ENCODE data around the gene GCN1. TPM values are rescaled to one million over a fixed set of nuclear protein-coding genes. Genes with fewer than 3 reads are reported as not detected.
"Not testable (repeated sequence)": the region's sequence is repeated elsewhere in the genome, so short reads cannot be mapped to it uniquely, and the experiment has no call there.

GCN1 gene
- total and polyA plus RNA-seq, 4 donors, result 6.4 to 89.8 (median 48.6) TPM

DNA sequence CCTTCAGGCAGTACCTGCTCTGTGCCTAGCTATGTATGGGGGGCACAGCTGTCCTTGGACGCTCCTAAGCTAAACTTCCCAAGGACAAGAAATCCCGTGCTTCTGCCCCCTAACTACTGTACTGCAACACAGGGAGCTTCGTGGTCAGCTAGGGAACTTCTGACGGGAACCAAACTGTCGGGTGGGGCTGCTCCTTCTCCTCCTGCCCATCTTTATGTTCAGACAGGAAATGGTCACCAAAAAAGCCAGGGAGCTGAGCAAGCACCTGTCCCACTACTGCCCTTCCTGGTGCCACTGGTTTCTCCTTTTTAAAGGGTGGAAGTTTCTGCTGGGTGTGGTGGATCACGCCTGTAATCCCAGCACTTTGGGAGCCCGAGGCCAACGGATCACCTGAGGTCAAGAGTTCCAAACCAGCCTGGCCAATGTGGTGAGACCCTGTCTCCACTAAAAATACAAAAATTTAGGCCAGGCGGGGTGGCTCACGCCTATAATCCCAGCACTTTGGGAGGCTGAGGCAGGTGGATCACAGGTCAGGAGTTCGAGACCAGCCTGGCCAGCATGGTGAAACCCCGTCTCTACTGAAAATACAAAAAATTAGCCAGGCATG lies 44.4 kb upstream of the GCN1 start:
- WGBS, 2 donors, result 91 to 92% methylated on average over 12 of the region's 12 CpGs
- no peak overlapping the region for H3K4me3 ChIP-seq (ENCODE audit: low read length in 2 of 2)
- H3K4me1 ChIP-seq (ENCODE audit: control insufficient read depth in 1 of 2, insufficient read depth in 2 of 2, low read length in 2 of 2), result no peaks in the 10 kb centered on the region
- no peaks in the 10 kb centered on the region for H3K36me3 ChIP-seq (ENCODE audit: control insufficient read depth in 1 of 2, insufficient read depth in 2 of 2, low read length in 1 of 2)
- no peak for DNase-seq
- intact Hi-C loops (cut with DNase I), result no loop called here
- H3K27ac ChIP-seq (ENCODE audit: low read depth in 1 of 2, low read length in 2 of 2), result no peak overlapping the region
- H3K27me3 ChIP-seq (ENCODE audit: control insufficient read depth in 1 of 2, insufficient read depth in 2 of 2, low read length in 1 of 2), result no peaks in the 10 kb centered on the region
- H3K9me3 ChIP-seq (ENCODE audit: control insufficient read depth, low read length), result no peaks in the 10 kb centered on the region
- ATAC-seq (ENCODE audit: low FRiP score), result no peak

DNA sequence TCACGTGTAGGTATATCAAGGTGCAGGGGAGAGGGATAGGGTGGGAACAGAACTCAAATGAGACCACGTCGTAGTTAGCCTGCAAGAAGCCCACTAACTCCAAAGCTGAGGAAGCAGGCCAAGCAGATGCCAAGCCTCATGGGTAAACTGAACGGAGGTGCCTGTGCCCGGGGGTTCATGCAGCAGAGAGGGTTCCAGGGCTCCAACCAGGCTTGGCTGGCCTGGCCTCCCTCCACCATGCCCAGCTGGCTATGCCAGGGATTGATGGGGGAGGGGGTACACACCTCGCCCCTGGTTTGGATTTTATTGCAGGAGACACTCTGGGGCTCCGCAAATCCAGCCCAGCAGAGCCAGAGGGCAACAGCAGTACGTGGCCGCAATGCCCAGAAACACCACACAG lies 43.7 kb upstream of the GCN1 start:
- no peaks in the 10 kb centered on the region for H3K4me1 ChIP-seq (ENCODE audit: control insufficient read depth in 1 of 2, insufficient read depth in 2 of 2, low read length in 2 of 2)
- intact Hi-C loops (cut with DNase I), result no loop called here
- H3K36me3 ChIP-seq (ENCODE audit: control insufficient read depth in 1 of 2, insufficient read depth in 2 of 2, low read length in 1 of 2), result no peaks in the 10 kb centered on the region
- ATAC-seq (ENCODE audit: low FRiP score), result no peak
- H3K27ac ChIP-seq (ENCODE audit: low read depth in 1 of 2, low read length in 2 of 2), result no peak overlapping the region
- no peaks in the 10 kb centered on the region for H3K9me3 ChIP-seq (ENCODE audit: control insufficient read depth, low read length)
- no peak for DNase-seq
- no peaks in the 10 kb centered on the region for H3K27me3 ChIP-seq (ENCODE audit: control insufficient read depth in 1 of 2, insufficient read depth in 2 of 2, low read length in 1 of 2)
- WGBS, 2 donors, result 48% methylated on average over 9 of the region's 9 CpGs
- no peak overlapping the region for H3K4me3 ChIP-seq (ENCODE audit: low read length in 2 of 2)

DNA sequence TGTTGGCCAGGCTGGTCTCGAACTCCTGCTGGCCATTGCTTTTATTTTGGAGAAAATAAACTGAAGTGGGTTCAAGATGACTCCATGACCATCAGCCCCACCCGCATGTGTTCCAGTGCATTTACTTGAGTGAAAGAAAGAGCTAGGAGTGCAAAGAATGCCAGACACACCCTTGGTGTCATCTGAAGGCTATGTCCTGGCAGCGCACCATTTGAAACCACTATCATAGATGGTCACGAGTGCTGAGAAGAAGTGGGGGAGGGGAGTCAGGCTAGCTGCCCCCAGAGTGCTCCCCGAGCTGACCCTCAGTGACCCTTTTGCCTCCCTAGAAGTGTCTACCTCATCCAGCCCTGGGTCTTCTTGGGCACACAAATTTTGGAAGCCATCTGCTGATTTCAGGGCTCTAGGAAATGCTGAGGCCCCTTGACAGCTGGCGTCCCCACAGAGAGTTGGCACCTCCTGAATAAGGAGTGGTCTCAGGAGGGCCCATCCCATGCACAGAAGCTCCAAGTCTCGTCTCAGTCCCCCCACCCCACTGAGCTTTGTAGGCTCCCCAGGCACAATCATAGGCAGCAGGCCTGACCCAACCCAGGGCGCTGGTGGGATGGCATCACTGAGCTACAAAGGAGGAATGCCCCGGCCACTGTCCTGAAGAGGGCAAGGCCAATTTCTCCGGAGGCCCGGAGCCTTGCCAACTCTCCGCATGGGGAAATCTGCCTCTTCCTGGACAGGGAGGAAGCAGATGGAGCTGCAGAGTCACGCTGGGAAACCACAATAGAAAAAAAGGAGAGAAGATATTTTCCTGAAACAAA lies 43.1 kb upstream of the GCN1 start:
- DNase-seq, result peak; percentile 88 to 90

DNA sequence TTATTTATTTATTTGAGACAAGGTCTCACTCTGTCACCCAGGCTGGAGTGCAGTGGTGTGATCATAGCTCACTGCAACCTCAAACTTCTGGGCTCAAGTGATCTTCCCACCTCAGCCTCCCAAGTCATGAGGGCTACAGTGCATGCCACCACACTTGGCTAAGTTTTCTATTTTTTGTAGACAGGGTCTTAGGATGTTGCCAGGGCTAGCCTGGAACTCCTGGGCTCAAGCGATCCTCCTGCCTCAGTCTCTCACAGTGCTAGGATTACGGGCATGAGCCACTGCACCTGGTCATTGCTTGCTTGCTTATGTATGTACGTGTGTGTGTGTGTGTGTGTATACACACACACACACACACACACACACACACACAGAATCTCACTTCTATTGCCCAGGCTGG lies 42.3 kb upstream of the GCN1 start:
- H3K4me1 ChIP-seq (ENCODE audit: control insufficient read depth in 1 of 2, insufficient read depth in 2 of 2, low read length in 2 of 2); H3K4me3 ChIP-seq (ENCODE audit: low read length in 2 of 2); H3K9me3 ChIP-seq (ENCODE audit: control insufficient read depth, low read length); H3K36me3 ChIP-seq (ENCODE audit: control insufficient read depth in 1 of 2, insufficient read depth in 2 of 2, low read length in 1 of 2); ATAC-seq (ENCODE audit: low FRiP score); H3K27ac ChIP-seq (ENCODE audit: low read depth in 1 of 2, low read length in 2 of 2); H3K27me3 ChIP-seq (ENCODE audit: control insufficient read depth in 1 of 2, insufficient read depth in 2 of 2, low read length in 1 of 2); intact Hi-C loops (cut with DNase I); DNase-seq: not testable (repeated sequence)
- 91 to 95% methylated on average over 3 of the region's 3 CpGs for WGBS, 2 donors

More for the DNA sequence above, 43.1 kb upstream of the GCN1 start:
- ATAC-seq (ENCODE audit: low FRiP score), result peak; percentile 6
- Histone ChIP-seq H3K4me1 (ENCODE audit: control insufficient read depth in 1 of 2, insufficient read depth in 2 of 2, low read length in 2 of 2) (no peaks in the 10 kb centered on the region), H3K27me3 (ENCODE audit: control insufficient read depth in 1 of 2, insufficient read depth in 2 of 2, low read length in 1 of 2) (no peaks in the 10 kb centered on the region), H3K4me3 (ENCODE audit: low read length in 2 of 2) (no peak overlapping the region), H3K27ac (ENCODE audit: low read depth in 1 of 2, low read length in 2 of 2) (no peak overlapping the region), H3K9me3 (ENCODE audit: control insufficient read depth, low read length) (no peaks in the 10 kb centered on the region), H3K36me3 (ENCODE audit: control insufficient read depth in 1 of 2, insufficient read depth in 2 of 2, low read length in 1 of 2) (no peaks in the 10 kb centered on the region)
- intact Hi-C loops (cut with DNase I), result no loop called here
- 60 to 63% methylated on average over 13 of the region's 13 CpGs for WGBS, 2 donors

DNA sequence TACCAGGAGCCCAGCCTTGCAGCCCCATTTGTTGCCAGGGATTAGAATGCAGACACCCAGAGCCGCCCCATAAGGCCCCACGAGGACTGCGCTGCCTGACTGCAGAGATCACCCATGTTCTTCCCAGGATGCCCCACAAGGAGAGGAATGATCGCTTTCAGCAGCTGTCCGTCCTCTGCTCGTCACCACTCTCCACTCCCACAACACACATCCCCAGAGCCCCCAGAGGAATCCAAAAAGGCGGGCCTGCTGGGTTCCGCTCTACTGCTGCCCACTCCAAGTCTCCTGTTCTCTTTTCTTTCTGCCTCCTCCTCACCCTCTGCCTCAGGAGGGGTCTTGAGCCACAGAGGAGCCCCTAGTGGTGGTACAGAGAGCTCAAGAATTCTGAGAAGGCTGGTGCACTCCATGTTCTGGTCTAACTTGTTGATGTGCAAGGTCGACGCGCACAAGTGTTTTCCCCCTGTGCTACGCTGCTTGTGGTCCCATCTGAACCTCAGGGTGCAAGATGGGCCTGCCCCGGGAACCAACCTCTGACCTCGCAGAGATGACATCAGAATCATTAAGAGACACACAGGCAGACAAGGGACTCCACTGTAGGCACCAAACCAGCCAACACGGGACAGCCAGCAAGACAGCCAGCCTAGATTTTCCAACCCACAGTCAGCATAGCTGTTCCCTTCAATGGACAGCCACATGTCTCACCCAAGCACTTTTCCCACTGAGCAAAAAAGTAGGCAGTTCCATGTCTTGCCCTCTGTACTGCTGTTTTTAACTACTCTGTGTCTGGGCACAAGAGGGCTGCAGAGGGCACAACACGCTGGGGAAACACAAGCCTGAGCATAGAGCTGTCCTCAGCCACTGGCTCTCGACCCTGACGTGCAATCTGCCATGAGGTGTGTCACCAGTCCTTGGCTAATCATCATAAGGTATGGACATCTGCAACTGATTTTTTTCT lies 41.1 kb upstream of the GCN1 start:
- Histone ChIP-seq H3K36me3 (ENCODE audit: control insufficient read depth in 1 of 2, insufficient read depth in 2 of 2, low read length in 1 of 2) (no peaks in the 10 kb centered on the region), H3K27me3 (ENCODE audit: control insufficient read depth in 1 of 2, insufficient read depth in 2 of 2, low read length in 1 of 2) (no peaks in the 10 kb centered on the region), H3K4me1 (ENCODE audit: control insufficient read depth in 1 of 2, insufficient read depth in 2 of 2, low read length in 2 of 2) (no peaks in the 10 kb centered on the region), H3K4me3 (ENCODE audit: low read length in 2 of 2) (no peak overlapping the region), H3K27ac (ENCODE audit: low read depth in 1 of 2, low read length in 2 of 2) (peak overlapping the region in 1 of 2 donors; percentile 10), H3K9me3 (ENCODE audit: control insufficient read depth, low read length) (no peaks in the 10 kb centered on the region)
- DNase-seq (no peak), ATAC-seq (ENCODE audit: low FRiP score) (no peak)
- WGBS, 2 donors, result 68 to 75% methylated on average over 18 of the region's 18 CpGs
- intact Hi-C loops (cut with DNase I), result loop anchor here in 1 of 2 donors (2.0 kb wide), 1 partner anchor 21 kb away; no protein-coding TSS in a partner anchor

DNA sequence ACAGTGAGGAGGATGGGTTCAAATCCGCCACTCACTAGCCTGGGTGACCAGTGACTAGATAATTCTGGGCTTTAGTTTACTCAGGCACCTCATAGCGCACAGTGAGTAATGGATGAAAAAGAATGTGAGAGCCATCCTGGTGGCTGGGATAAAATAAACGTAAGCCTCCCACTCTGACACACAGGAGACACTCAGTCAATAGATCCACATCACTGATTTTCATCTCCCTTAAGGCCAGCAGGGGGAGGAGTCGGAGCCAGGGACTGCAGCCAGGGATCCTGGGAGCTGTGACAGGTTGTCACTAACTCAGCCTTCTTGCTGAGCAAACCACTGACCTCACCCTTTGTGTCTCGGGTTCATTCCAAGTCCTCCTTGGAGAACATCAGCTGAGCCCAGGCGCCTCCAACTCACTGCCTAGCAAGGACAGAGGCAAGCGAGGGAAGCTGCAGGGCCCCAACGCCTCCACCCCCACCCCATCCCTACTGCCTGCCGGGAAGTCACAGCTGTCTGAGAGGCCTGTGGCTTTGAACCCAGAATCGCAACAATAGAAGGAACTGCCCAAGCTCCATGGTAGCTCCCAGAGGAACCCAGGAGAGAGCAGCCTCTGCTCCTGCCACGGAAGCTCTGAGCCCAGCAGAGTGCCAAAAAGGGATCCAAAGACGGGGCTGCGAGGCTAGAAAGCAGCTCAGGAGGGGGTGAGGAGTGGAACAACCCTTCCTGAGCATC lies 40.3 kb upstream of the GCN1 start:
- Histone ChIP-seq H3K4me1 (ENCODE audit: control insufficient read depth in 1 of 2, insufficient read depth in 2 of 2, low read length in 2 of 2) (no peaks in the 10 kb centered on the region), H3K4me3 (ENCODE audit: low read length in 2 of 2) (no peak overlapping the region), H3K27ac (ENCODE audit: low read depth in 1 of 2, low read length in 2 of 2) (peak overlapping the region in 1 of 2 donors; percentile 14), H3K27me3 (ENCODE audit: control insufficient read depth in 1 of 2, insufficient read depth in 2 of 2, low read length in 1 of 2) (no peaks in the 10 kb centered on the region), H3K9me3 (ENCODE audit: control insufficient read depth, low read length) (no peaks in the 10 kb centered on the region), H3K36me3 (ENCODE audit: control insufficient read depth in 1 of 2, insufficient read depth in 2 of 2, low read length in 1 of 2) (no peaks in the 10 kb centered on the region)
- peak; percentile 79 for ATAC-seq (ENCODE audit: low FRiP score)
- peak; percentile 89 to 92 for DNase-seq
- intact Hi-C loops (cut with DNase I), result loop anchor here in 1 of 2 donors (2.0 kb wide), 1 partner anchor 22 kb away; no protein-coding TSS in a partner anchor
- 11 to 13% methylated on average over 13 of the region's 13 CpGs for WGBS, 2 donors

DNA sequence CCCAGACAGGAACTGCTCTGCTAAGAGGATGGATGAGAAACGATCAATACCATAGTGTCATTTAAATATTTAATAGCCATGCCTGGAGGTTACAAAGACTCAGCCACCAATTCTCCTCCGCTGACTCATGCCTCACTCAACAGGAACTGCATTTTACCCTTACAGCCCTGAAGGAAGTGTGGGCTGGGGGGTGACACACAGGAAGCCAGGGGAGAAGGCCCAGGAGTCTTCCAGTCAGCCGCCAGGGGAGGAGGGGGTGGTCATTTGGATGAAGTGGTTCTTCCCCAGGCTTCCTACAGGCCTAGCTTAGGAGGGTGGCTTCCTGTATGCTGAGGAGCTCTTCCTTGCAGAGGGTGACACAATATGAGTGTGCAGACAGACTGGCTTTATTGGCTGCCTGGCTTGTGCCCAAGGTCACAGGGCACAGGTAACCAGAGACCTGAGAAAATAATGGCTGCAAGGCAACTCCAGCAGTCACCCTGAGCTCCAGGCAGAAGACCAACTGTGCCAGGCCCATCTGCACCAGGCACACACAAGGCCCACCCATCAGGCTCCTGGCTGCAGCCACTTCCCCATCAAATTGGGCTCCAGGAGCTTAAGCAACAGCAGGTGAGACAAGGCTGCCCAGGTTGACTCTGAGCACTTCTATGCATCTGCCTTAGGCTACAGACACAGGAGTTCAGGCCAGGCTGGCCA lies 36.9 kb upstream of the GCN1 start:
- H3K27ac ChIP-seq (ENCODE audit: low read depth in 1 of 2, low read length in 2 of 2), result peak overlapping the region in 1 of 2 donors; percentile 60
- WGBS, 2 donors, result 22 to 24% methylated on average over 3 of the region's 3 CpGs
- H3K4me3 ChIP-seq (ENCODE audit: low read length in 2 of 2), result no peak overlapping the region
- ATAC-seq (ENCODE audit: low FRiP score), result no peak
- H3K36me3 ChIP-seq (ENCODE audit: control insufficient read depth in 1 of 2, insufficient read depth in 2 of 2, low read length in 1 of 2), result no peaks in the 10 kb centered on the region
- intact Hi-C loops (cut with DNase I), result no loop called here
- no peaks in the 10 kb centered on the region for H3K9me3 ChIP-seq (ENCODE audit: control insufficient read depth, low read length)
- DNase-seq, result peak; percentile 87 to 89
- no peaks in the 10 kb centered on the region for H3K4me1 ChIP-seq (ENCODE audit: control insufficient read depth in 1 of 2, insufficient read depth in 2 of 2, low read length in 2 of 2)
- no peaks in the 10 kb centered on the region for H3K27me3 ChIP-seq (ENCODE audit: control insufficient read depth in 1 of 2, insufficient read depth in 2 of 2, low read length in 1 of 2)
